ENCODE data around the gene TRIM52.
"Not testable (repeated sequence)": the region's sequence is repeated elsewhere in the genome, so short reads cannot be mapped to it uniquely, and the experiment has no call there.

TRIM52 gene

DNA sequence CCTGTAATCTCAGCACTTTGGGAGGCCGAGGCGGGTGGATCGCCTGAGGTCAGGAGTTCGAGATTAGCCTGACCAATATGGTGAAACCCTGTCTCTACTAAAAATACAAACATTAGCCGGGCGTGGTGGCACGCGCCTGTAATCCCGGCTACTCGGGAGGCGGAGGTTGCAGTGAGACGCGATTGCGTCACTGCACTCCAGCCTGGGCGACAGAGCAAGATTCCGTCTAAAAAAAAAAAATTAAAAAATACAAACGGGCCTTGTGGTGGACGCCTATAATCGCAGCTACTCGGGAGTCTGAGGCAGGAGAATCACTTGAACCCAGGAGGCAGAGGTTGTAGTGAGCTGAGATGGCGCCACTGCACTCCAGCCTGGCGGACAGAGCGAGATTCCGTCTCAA is 51.9 kb downstream of the TRIM52 start:
- H4K91ac ChIP-seq (ENCODE audit: low read depth, low read length); H3K18ac ChIP-seq (ENCODE audit: low read length); H3K36me3 ChIP-seq (ENCODE audit: control insufficient read depth in 1 of 2, insufficient read depth in 2 of 2, low read length in 2 of 2); H3K23ac ChIP-seq (ENCODE audit: low read length); H3K27ac ChIP-seq (ENCODE audit: low read depth, low read length); H2BK5ac ChIP-seq (ENCODE audit: low read depth, low read length, poor library complexity); H2AK5ac ChIP-seq (ENCODE audit: low read length); H4K8ac ChIP-seq (ENCODE audit: low read depth, low read length); H3K9me3 ChIP-seq (ENCODE audit: insufficient read depth, low read depth, low read length); H3K4me2 ChIP-seq (ENCODE audit: low read length); H3K79me2 ChIP-seq (ENCODE audit: control insufficient read depth, insufficient read depth, low read length, poor library complexity); H3K9ac ChIP-seq (ENCODE audit: low read length); H2AFZ ChIP-seq (ENCODE audit: insufficient read depth, low read length, poor library complexity); H4K12ac ChIP-seq (ENCODE audit: low read depth, low read length); H3K4me3 ChIP-seq (ENCODE audit: low read depth, low read length); H3K79me1 ChIP-seq (ENCODE audit: low read length); H3K4ac ChIP-seq (ENCODE audit: low read depth, low read length); H2BK12ac ChIP-seq (ENCODE audit: low read length); H3K14ac ChIP-seq (ENCODE audit: low read length); H2BK120ac ChIP-seq (ENCODE audit: insufficient read depth, low read length, poor library complexity): not testable (repeated sequence)
- WGBS (ENCODE audit: extremely low coverage, insufficient coverage, insufficient read length), result no CpG with 5 or more reads among the region's 24 CpGs
- peaks cover 21% of the 10 kb centered on the region for H3K27me3 ChIP-seq (ENCODE audit: insufficient read depth, low read length)
- peak; percentile 75 to 82 for DNase-seq
- H3K4me1 ChIP-seq (ENCODE audit: control insufficient read depth in 1 of 2, insufficient read depth in 2 of 2, low read length in 2 of 2), result peaks cover 11 to 17% of the 10 kb centered on the region in 2 experiments

DNA sequence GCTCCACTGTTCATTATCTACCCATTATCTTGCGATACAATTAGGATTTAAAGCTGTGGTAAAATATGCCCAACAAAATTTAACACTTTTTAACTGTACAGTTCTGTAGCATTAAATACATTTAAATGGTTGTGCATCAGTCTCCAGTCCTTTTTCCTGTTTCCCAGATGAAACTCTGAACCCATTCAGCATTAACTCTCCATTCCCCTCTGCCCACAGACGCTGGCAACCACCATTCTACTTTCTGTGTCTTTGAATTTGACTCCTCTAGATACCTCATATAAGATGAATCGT is 53.0 kb downstream of the TRIM52 start:
- H3K79me2 ChIP-seq (ENCODE audit: control insufficient read depth, insufficient read depth, low read length, poor library complexity), result no peaks in the 10 kb centered on the region
- no peak overlapping the region for H2BK120ac ChIP-seq (ENCODE audit: insufficient read depth, low read length, poor library complexity)
- H4K8ac ChIP-seq (ENCODE audit: low read depth, low read length), result no peak overlapping the region
- H3K4me2 ChIP-seq (ENCODE audit: low read length), result no peak overlapping the region
- no peak overlapping the region for H2AFZ ChIP-seq (ENCODE audit: insufficient read depth, low read length, poor library complexity)
- peaks cover 3% of the 10 kb centered on the region for H3K9me3 ChIP-seq (ENCODE audit: insufficient read depth, low read depth, low read length)
- no peaks in the 10 kb centered on the region for H3K79me1 ChIP-seq (ENCODE audit: low read length)
- no peak for DNase-seq
- no peak overlapping the region for H2AK5ac ChIP-seq (ENCODE audit: low read length)
- peaks cover 30% of the 10 kb centered on the region for H3K27me3 ChIP-seq (ENCODE audit: insufficient read depth, low read length)
- H4K91ac ChIP-seq (ENCODE audit: low read depth, low read length), result no peak overlapping the region
- no peak overlapping the region for H3K4ac ChIP-seq (ENCODE audit: low read depth, low read length)
- no CpG with 5 or more reads among the region's 3 CpGs for WGBS (ENCODE audit: extremely low coverage, insufficient coverage, insufficient read length)
- H2BK12ac ChIP-seq (ENCODE audit: low read length), result no peak overlapping the region
- no peak overlapping the region for H3K18ac ChIP-seq (ENCODE audit: low read length)
- H3K23ac ChIP-seq (ENCODE audit: low read length), result no peak overlapping the region
- no peak overlapping the region for H2BK5ac ChIP-seq (ENCODE audit: low read depth, low read length, poor library complexity)
- peaks cover 14 to 19% of the 10 kb centered on the region in 2 experiments for H3K4me1 ChIP-seq (ENCODE audit: control insufficient read depth in 1 of 2, insufficient read depth in 2 of 2, low read length in 2 of 2)
- no peak overlapping the region for H3K4me3 ChIP-seq (ENCODE audit: low read depth, low read length)
- H3K36me3 ChIP-seq (ENCODE audit: control insufficient read depth in 1 of 2, insufficient read depth in 2 of 2, low read length in 2 of 2), result no peaks in the 10 kb centered on the region
- no peak overlapping the region for H3K14ac ChIP-seq (ENCODE audit: low read length)
- no peak overlapping the region for H4K12ac ChIP-seq (ENCODE audit: low read depth, low read length)
- H3K27ac ChIP-seq (ENCODE audit: low read depth, low read length), result no peak overlapping the region
- no peak overlapping the region for H3K9ac ChIP-seq (ENCODE audit: low read length)

DNA sequence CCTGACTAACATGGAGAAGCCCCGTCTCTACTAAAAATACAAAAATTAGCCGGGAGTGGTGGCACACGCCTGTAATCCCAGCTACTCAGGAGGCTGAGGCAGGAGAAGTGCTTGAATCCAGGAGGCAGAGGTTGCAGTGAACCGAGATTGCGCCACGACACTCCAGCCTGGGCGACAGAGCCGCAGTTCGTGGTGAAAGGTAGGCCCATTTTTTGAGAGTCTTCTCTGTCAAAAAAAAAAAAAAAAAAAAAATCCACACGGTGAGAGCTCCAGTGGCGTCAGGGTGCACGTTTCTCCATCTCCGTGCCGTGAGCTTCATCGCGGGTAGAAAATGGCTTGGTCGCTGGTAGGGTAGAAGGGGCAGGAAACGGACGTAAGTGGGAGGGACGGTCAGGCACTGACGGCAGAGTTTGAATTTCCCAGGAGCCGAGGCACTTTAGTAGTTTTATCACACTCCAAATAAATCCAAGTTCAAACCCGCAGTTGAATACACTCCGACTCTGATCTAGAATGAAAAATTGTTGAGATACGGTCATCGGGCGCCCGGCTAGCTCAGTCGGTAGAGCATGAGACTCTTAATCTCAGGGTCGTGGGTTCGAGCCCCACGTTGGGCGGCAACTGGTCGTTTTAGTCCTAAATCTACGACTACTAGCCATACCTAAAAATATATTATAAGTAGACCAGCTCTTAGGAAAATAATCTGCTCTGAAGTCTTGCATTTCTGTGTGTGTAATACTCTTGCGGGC is 53.6 kb downstream of the TRIM52 start:
- Histone ChIP-seq H2BK120ac (ENCODE audit: insufficient read depth, low read length, poor library complexity) (no peak overlapping the region), H3K4me1 (ENCODE audit: control insufficient read depth in 1 of 2, insufficient read depth in 2 of 2, low read length in 2 of 2) (peaks cover 14 to 19% of the 10 kb centered on the region in 2 experiments), H3K18ac (ENCODE audit: low read length) (no peak overlapping the region), H3K27me3 (ENCODE audit: insufficient read depth, low read length) (peaks cover 31% of the 10 kb centered on the region), H3K23ac (ENCODE audit: low read length) (no peak overlapping the region), H3K14ac (ENCODE audit: low read length) (no peak overlapping the region), H3K79me1 (ENCODE audit: low read length) (no peaks in the 10 kb centered on the region), H3K9ac (ENCODE audit: low read length) (peak overlapping the region; percentile 60), H2BK5ac (ENCODE audit: low read depth, low read length, poor library complexity) (no peak overlapping the region), H3K4ac (ENCODE audit: low read depth, low read length) (no peak overlapping the region), H2AFZ (ENCODE audit: insufficient read depth, low read length, poor library complexity) (peak overlapping the region; percentile 87), H3K27ac (ENCODE audit: low read depth, low read length) (no peak overlapping the region), H3K9me3 (ENCODE audit: insufficient read depth, low read depth, low read length) (peaks cover 3% of the 10 kb centered on the region), H3K79me2 (ENCODE audit: control insufficient read depth, insufficient read depth, low read length, poor library complexity) (no peaks in the 10 kb centered on the region), H4K12ac (ENCODE audit: low read depth, low read length) (no peak overlapping the region), H2BK12ac (ENCODE audit: low read length) (no peak overlapping the region), H3K4me2 (ENCODE audit: low read length) (peak overlapping the region; percentile 69), H3K4me3 (ENCODE audit: low read depth, low read length) (peak overlapping the region; percentile 82), H3K36me3 (ENCODE audit: control insufficient read depth in 1 of 2, insufficient read depth in 2 of 2, low read length in 2 of 2) (no peaks in the 10 kb centered on the region), H4K8ac (ENCODE audit: low read depth, low read length) (no peak overlapping the region), H4K91ac (ENCODE audit: low read depth, low read length) (no peak overlapping the region), H2AK5ac (ENCODE audit: low read length) (no peak overlapping the region)
- WGBS (ENCODE audit: extremely low coverage, insufficient coverage, insufficient read length), result no CpG with 5 or more reads among the region's 36 CpGs
- peak; percentile 75 to 89 for DNase-seq

DNA sequence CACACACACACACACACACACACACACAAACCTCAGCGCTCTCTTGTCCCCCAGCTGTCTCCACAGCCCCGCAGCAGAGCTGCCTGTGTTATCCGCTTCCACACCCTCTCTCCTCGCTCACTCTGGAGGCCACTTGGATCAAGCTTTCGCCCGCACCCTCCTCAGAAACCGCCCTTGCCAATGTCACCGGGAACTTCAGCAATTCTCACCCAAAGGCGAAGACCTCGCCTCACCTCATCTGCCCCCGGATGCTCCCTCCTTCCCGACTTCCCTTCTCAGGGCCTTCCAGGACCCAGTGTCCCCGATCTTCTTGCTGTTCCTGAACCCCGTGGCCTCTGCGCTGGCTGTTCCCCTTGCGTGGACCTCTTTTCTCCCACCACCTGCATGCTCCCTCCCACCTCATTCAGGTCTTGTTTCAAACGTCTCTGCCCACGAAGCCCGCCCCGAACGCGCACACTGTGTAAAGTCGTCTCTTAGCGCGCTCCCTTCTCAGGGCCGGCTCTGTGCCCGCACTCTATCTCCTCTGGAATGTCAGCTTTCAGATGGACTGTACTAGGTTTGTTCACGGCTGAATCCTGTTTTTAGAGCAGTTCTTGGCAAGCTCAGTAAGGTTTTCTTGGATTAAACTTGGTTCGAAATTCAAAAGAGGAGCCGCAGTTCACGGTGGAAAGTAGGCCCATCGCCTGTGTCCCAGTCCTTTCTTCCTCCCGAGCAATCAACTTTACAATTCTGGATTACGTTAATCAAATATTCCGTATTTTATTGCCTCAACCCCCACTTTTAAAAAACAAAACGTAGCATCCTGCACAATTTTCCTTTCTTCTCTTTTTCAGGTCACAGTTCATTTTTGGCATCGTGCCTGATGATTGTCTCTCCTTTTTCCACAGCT is 54.9 kb downstream of the TRIM52 start:
- no CpG with 5 or more reads among the region's 37 CpGs for WGBS (ENCODE audit: extremely low coverage, insufficient coverage, insufficient read length)

More for the DNA sequence above, 54.9 kb downstream of the TRIM52 start:
- Histone ChIP-seq H2AFZ (ENCODE audit: insufficient read depth, low read length, poor library complexity) (peak overlapping the region; percentile 81), H3K4me3 (ENCODE audit: low read depth, low read length) (peak overlapping the region; percentile 59), H3K4me2 (ENCODE audit: low read length) (peak overlapping the region; percentile 69), H3K4ac (ENCODE audit: low read depth, low read length) (no peak overlapping the region), H2BK120ac (ENCODE audit: insufficient read depth, low read length, poor library complexity) (no peak overlapping the region), H3K36me3 (ENCODE audit: control insufficient read depth in 1 of 2, insufficient read depth in 2 of 2, low read length in 2 of 2) (no peaks in the 10 kb centered on the region), H4K12ac (ENCODE audit: low read depth, low read length) (no peak overlapping the region), H3K14ac (ENCODE audit: low read length) (no peak overlapping the region), H3K79me1 (ENCODE audit: low read length) (no peaks in the 10 kb centered on the region), H3K27ac (ENCODE audit: low read depth, low read length) (no peak overlapping the region), H3K23ac (ENCODE audit: low read length) (no peak overlapping the region), H4K91ac (ENCODE audit: low read depth, low read length) (no peak overlapping the region), H3K4me1 (ENCODE audit: control insufficient read depth in 1 of 2, insufficient read depth in 2 of 2, low read length in 2 of 2) (peaks cover 14 to 20% of the 10 kb centered on the region in 2 experiments), H2AK5ac (ENCODE audit: low read length) (no peak overlapping the region), H2BK12ac (ENCODE audit: low read length) (no peak overlapping the region), H3K9ac (ENCODE audit: low read length) (no peak overlapping the region), H4K8ac (ENCODE audit: low read depth, low read length) (no peak overlapping the region), H3K79me2 (ENCODE audit: control insufficient read depth, insufficient read depth, low read length, poor library complexity) (no peaks in the 10 kb centered on the region), H3K18ac (ENCODE audit: low read length) (no peak overlapping the region), H3K27me3 (ENCODE audit: insufficient read depth, low read length) (peaks cover 31% of the 10 kb centered on the region), H3K9me3 (ENCODE audit: insufficient read depth, low read depth, low read length) (peaks cover 3% of the 10 kb centered on the region), H2BK5ac (ENCODE audit: low read depth, low read length, poor library complexity) (no peak overlapping the region)
- peak in 1 of 2 donors; percentile 60 for DNase-seq

Data from trophoblast cell (in vitro differentiated cells and primary cell).